Measurements from ENCODE around the gene CDKN1A.

The CDKN1A gene

DNA sequence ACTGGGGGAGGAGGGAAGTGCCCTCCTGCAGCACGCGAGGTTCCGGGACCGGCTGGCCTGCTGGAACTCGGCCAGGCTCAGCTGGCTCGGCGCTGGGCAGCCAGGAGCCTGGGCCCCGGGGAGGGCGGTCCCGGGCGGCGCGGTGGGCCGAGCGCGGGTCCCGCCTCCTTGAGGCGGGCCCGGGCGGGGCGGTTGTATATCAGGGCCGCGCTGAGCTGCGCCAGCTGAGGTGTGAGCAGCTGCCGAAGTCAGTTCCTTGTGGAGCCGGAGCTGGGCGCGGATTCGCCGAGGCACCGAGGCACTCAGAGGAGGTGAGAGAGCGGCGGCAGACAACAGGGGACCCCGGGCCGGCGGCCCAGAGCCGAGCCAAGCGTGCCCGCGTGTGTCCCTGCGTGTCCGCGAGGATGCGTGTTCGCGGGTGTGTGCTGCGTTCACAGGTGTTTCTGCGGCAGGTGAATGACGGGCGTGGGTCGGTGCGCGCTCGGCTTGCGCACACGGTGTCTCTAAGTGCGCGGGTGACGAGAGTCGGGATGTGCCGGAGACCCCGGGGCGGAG is at the start of gene CDKN1A:
TSS of gene CDKN1A (plus strand) at position 227 of the 555 bp plus-strand sequence. CDS start 5,388 bp downstream, outside the sequence.
- H3K4me1 Mint-ChIP-seq, result peaks cover 55% of the 10 kb centered on the region
- ATAC-seq (peak; percentile 80), DNase-seq (ENCODE audit: low spot score in 2 of 2) (peak; percentile 71 to 89)
- peaks cover 64% of the 10 kb centered on the region for H3K36me3 Mint-ChIP-seq
- H3K9me3 Mint-ChIP-seq, result no peaks in the 10 kb centered on the region
- peak within 1 kb of the TSS; percentile 97 for H3K4me3 Mint-ChIP-seq
- peak within 1 kb of the TSS; percentile 97 for H3K27ac Mint-ChIP-seq

DNA sequence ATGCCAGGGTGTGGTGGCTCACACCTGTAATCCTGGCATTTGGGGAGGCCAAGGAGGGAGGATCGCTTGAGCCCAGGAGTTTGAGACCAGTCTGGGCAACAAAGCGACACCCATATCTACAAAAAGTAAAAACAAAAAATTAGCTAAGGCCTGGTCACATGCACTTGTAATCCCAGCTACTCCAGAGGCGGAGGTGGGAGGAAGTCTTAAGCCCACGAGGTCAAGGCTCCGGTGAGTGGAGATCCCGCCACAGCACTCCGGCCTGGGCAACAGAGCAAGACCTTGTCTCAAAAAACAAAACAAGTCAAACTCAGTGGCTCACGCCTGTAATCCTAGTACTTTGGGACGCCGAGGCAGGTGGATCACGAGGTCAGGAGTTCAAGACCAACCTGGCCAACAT is 48.7 kb upstream of the CDKN1A start:
- H3K4me1 Mint-ChIP-seq, result peaks cover 6% of the 10 kb centered on the region
- no peak overlapping the region for H3K27ac Mint-ChIP-seq
- ATAC-seq, result no peak
- no peaks in the 10 kb centered on the region for H3K9me3 Mint-ChIP-seq
- no peak for DNase-seq (ENCODE audit: low spot score in 2 of 2)
- H3K36me3 Mint-ChIP-seq, result no peaks in the 10 kb centered on the region
- no peak overlapping the region for H3K4me3 Mint-ChIP-seq

DNA sequence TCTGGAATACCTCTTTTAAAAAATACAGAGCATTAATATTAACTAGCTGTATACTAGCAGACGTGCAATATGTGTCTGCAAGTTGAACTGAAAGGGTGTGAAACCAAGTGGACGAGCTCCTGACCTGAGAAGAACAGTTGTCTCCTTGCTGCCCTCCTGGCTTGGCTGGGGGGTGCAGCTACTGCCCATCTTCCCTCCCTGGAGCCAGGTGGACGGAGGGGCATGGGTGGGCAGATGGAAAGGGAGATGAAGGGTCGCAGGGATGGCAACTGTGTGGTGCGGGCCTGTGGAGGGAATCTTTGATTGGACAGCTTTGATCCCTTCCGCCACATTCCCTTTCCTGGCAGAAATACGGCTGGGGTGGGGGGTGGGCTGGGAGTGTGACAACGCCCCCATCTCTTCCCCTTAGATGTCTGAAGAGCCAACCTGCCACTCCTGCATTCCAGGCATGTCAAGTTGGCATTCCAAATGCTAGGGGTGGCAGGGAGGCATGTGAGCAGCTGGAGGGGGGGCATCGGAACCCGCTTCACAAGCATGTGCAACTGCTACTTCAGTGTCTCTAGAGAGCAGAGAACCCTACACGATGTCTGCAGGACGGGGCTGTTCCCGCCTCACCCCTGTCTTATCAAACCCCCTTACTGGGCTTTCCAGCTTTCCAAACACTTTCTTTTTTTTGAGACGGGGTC is 47.0 kb upstream of the CDKN1A start:
- Mint-ChIP-seq H3K36me3 (no peaks in the 10 kb centered on the region), H3K27ac (no peak overlapping the region), H3K4me3 (no peak overlapping the region), H3K4me1 (no peaks in the 10 kb centered on the region), H3K9me3 (no peaks in the 10 kb centered on the region)
- DNase-seq (ENCODE audit: low spot score in 2 of 2), result no peak
- no peak for ATAC-seq

DNA sequence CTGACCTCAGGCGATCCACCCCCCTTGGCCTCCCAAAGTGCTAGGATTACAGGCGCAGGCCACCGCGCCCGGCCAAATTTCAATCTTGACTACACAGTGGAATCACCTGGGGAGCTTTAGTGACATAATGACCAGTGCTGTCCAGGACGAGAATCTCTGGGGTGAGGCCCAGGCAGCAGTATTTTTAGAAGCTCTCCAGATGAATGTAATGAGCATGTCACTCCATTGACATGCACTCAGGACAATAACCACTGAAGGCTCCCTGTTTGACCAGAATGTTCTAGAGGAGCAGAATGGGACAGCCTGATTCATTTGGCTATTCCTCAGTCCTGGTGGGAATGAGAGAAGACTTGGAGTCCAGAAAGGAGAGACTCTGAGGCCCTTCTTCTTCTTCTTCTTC is 45.1 kb upstream of the CDKN1A start:
- H3K36me3 Mint-ChIP-seq, result no peaks in the 10 kb centered on the region
- no peak for ATAC-seq

DNA sequence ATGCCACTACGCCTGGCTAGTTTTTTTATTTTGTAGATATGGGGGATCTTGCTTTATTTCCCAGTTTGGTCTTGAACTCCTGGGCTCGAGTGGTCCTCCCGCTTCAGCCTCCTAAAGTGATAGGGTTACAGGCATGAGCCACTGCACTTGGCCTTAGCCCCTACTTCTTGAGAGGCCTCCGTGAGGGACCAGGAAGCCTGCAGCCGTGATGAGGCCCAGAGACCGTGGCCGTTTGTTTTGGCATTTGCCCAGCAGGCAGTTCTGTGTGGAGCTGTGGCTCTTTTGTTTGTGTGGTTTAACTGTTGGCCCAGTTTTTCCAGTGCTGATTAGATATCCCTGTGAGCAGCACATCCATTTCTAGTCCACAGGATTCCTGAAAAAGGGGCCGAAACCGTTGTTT is 44.6 kb upstream of the CDKN1A start:
- Mint-ChIP-seq H3K9me3 (no peaks in the 10 kb centered on the region), H3K27ac (no peak overlapping the region)

More for the DNA sequence above, 45.1 kb upstream of the CDKN1A start:
- Mint-ChIP-seq H3K9me3 (no peaks in the 10 kb centered on the region), H3K4me1 (no peaks in the 10 kb centered on the region), H3K27ac (no peak overlapping the region), H3K4me3 (no peak overlapping the region)
- DNase-seq (ENCODE audit: low spot score in 2 of 2), result no peak

DNA sequence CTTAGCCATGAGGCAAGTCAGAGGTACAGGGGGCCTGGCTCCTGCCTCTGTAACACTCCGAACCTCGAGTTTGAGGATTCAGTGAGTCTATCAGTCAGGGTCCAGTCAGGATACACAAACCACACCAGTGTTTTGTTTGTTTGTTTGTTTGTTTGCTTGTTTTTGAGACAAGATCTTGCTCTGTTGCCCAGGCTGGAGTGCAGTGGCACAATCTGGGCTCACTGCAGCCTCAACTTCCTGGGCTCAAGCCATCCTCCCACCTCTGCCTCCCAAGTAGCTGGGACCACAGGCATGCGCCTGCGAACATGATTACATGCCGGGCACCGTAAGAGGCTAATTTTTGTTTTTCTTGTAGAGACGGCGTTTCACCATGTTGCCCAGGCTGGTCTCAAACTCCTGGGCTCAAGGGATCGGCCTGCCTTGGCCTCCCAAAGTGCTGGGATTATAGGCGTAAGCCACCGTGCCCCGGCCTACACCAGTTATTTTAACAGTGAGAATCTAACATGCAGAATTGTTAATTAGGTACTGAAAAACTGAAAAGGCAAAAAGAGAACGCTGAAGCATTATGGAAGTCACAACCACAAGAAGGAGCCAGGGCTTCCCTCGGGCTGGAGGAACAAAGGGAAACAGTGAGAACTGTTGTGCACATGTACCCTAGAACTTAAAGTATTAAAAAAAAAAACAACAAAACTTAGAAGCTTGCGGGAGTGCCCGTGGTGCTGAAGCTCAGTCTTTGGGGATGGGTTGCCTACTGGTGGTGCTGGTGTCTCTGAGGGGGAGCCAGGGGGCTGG is 44.0 kb upstream of the CDKN1A start:
- Mint-ChIP-seq H3K4me3 (no peak overlapping the region), H3K36me3 (no peaks in the 10 kb centered on the region), H3K9me3 (no peaks in the 10 kb centered on the region), H3K4me1 (no peaks in the 10 kb centered on the region), H3K27ac (no peak overlapping the region)
- DNase-seq (ENCODE audit: low spot score in 2 of 2) (no peak), ATAC-seq (no peak)

More for the DNA sequence above, 44.6 kb upstream of the CDKN1A start:
- ATAC-seq (no peak), DNase-seq (ENCODE audit: low spot score in 2 of 2) (no peak)
- H3K36me3 Mint-ChIP-seq, result no peaks in the 10 kb centered on the region
- no peak overlapping the region for H3K4me3 Mint-ChIP-seq
- H3K4me1 Mint-ChIP-seq, result no peaks in the 10 kb centered on the region

DNA sequence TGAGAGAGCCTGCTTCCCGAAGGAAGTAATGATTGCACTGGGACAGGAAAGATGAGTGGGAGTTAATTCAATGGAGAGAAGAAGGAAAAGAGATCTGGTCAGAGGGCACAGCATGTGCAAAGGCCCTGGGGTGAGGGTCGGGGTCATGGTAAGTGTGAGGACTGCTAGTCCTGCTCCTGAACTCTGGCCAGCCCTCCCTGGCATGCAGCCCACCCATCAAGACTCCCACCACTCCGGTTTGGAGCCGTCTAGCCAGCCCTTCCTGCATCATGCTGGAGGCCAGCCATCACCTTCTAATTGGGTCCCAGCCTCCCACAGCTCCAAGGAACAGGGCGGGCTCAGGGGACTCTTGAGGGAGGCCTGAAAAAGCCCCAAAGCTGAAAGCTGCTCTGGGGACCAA is 42.2 kb upstream of the CDKN1A start:
- H3K27ac Mint-ChIP-seq, result no peak overlapping the region
- H3K4me3 Mint-ChIP-seq, result no peak overlapping the region
- no peaks in the 10 kb centered on the region for H3K36me3 Mint-ChIP-seq
- DNase-seq (ENCODE audit: low spot score in 2 of 2) (no peak), ATAC-seq (no peak)
- no peaks in the 10 kb centered on the region for H3K4me1 Mint-ChIP-seq
- no peaks in the 10 kb centered on the region for H3K9me3 Mint-ChIP-seq

DNA sequence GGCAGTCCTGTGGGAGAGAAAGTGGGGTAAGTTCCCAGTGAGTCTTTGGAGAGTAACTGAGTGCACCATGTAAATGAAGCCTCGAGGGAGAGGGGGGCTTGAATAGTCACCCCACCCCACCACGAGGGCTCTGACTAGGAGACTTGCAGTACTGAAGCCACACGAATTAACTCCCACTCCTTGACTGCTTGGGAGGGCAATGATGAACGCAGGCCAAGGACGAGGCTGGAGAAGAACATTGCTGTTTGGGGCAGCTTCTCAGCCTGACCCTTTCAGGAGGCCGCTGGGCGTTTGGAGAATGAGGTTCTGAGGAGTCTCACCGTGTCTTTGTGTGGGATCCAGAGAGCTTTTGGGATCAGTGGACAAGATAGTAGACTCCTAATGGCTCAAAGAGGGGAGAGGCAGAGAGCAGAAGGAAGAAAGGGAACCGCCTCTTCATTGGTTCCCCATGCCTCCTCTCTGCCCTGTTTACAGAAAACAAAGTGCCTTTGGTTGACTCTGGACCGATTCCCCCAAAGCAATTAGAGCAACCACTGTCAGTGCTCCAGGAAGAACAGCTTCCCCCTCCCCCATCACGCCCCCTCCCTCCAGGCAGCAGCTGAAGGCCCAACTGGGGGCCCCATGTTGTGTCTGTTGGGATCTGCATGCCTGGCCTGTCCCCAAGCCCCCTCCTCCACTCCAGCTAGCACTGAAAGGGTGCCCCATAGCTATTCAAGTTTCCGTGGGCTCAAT is 41.7 kb upstream of the CDKN1A start:
- H3K9me3 Mint-ChIP-seq, result no peaks in the 10 kb centered on the region
- ATAC-seq, result no peak
- no peaks in the 10 kb centered on the region for H3K36me3 Mint-ChIP-seq
- no peak for DNase-seq (ENCODE audit: low spot score in 2 of 2)
- no peak overlapping the region for H3K4me3 Mint-ChIP-seq
- no peak overlapping the region for H3K27ac Mint-ChIP-seq
- H3K4me1 Mint-ChIP-seq, result no peaks in the 10 kb centered on the region

DNA sequence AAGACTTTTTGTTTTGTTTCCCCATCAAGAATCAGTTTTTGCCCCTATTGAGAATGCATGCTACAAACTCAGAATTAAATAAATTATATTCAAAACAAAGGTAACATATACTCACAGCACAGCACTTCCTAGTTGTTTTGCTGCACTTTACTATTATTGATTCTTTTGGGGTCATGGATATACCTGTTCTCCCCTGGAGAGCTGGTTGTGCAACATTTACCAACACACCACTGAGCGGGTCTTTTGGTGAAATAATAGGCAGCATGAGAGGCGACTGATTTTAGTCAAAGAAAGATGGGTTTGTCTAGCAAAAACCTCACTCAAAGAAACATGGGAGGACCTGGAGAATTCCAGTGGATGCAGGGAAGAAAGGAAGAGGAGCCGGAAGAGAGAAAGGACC is 39.9 kb upstream of the CDKN1A start:
- no peaks in the 10 kb centered on the region for H3K9me3 Mint-ChIP-seq
- no peak overlapping the region for H3K27ac Mint-ChIP-seq
- ATAC-seq (no peak), DNase-seq (ENCODE audit: low spot score in 2 of 2) (no peak)
- no peaks in the 10 kb centered on the region for H3K4me1 Mint-ChIP-seq
- H3K36me3 Mint-ChIP-seq, result no peaks in the 10 kb centered on the region
- H3K4me3 Mint-ChIP-seq, result no peak overlapping the region

DNA sequence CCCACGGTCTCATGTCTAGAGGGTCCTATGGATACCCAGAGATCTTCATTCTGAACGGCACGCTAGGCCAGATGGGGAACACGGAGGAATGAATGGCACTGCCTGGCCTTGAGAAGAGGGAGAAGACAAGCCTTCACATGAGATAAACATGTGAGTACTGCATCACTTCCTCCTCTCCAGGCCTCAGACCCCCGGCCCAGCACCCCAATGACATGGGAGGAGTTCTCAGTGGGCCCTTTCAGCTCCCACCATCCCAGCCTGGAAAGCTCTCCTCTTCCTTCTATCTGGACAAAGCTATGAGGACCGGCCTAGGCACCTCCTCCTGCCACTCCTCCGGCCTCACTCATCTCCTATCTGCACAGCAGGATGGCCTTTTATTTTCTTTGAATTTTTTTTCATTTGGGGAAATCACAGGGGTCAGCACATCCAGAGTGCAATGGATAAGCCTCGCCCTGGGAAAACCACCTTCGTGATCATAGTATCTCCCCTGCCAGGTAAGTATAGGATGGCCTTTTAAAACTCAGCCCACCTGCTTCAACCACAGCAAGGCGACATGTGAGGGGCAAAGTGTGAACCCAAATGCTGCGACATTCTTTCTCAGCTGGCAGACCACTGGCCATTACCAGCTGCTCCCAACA is 39.2 kb upstream of the CDKN1A start:
- H3K36me3 Mint-ChIP-seq, result no peaks in the 10 kb centered on the region
- H3K4me1 Mint-ChIP-seq, result no peaks in the 10 kb centered on the region
- H3K4me3 Mint-ChIP-seq, result no peak overlapping the region
- H3K9me3 Mint-ChIP-seq, result no peaks in the 10 kb centered on the region
- H3K27ac Mint-ChIP-seq, result no peak overlapping the region
- DNase-seq (ENCODE audit: low spot score in 2 of 2), result no peak
- ATAC-seq, result no peak

DNA sequence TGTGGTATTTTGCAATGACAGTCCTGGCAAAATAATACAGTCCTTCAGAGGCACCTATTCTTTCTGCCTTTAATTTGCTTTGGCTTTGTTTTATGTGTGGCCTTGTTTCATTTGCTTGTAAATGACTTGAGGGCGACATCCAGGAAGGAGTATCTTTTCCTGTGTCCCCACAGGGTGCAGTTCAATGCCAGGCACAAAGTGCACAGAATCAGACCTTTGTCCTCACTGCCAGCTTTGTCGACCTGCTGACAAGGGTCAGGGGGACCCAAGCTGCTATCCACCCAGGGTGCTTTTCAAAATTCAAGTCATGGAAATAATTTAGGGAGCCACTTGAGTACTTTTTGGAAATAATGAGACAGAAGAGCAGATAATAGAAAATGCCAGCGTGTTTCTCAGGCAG is 37.0 kb upstream of the CDKN1A start:
- ATAC-seq, result no peak
- no peaks in the 10 kb centered on the region for H3K9me3 Mint-ChIP-seq
- no peak overlapping the region for H3K4me3 Mint-ChIP-seq
- no peaks in the 10 kb centered on the region for H3K36me3 Mint-ChIP-seq
- H3K4me1 Mint-ChIP-seq, result no peaks in the 10 kb centered on the region
- DNase-seq (ENCODE audit: low spot score in 2 of 2), result no peak
- no peak overlapping the region for H3K27ac Mint-ChIP-seq

DNA sequence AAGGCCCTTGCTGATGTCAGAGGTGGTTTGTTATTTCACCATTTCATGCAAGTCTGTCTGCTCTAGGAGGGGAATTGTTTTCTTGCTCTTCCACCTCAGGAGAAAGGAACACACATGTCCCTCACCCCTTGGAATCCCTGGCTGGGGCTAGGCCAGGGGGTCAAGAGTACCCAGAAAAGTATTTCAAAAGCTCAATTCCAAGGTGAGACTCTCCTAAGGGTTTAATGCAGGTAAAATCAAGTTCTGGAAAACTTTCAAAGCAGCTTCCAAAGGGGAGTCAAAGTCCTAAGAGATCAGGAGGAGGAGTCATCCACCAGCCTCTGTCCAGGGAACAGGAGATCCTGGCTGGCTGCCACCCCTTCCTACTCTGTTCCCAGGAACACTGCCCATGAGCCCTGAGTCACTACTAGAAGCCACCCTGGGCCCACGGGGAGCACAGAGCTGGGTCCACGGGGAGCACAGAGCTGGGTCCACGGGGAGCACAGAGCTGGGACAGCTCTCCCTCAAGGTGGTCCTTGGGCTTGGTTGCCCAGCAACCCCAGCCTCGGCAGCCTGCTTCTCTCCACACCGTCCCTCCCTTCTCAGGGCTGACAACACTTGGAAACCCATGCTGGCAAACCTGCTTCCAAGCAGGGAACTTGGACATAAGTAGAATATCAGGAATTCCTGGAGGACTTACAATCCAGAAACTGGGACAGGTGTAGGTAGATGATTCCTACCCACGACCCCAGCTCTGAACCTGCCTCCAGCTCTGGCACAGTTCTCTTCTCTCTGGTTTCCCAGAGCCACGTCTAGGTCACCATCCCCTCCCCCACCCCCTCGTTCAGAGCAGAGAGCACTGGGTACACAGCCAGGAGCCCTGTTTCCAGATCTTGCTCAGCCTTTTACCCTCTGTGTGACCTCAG is 35.3 kb upstream of the CDKN1A start:
- DNase-seq (ENCODE audit: low spot score in 2 of 2), result no peak
- Mint-ChIP-seq H3K27ac (no peak overlapping the region), H3K4me1 (no peaks in the 10 kb centered on the region)

DNA sequence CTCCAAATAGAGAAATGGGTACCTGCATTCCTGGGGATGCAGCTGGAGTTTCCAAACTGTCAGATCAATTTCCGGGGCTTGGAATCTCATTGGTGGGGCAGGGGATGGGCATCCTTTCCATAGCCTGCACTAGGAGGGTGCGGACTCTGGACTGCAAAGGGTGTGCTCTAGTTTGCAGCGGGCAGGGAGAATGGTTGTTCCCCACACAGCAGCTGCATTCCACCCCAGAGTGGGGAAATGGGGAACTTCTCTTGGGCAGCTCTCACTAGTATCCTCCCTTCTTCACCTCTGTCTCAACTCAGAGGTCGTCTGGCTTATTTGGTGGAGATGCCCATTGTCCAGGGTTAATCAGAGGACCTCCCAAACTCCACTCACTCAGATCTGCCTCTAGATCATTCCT is 34.5 kb upstream of the CDKN1A start:
- no peak overlapping the region for H3K27ac Mint-ChIP-seq
- no peaks in the 10 kb centered on the region for H3K36me3 Mint-ChIP-seq
- H3K9me3 Mint-ChIP-seq, result no peaks in the 10 kb centered on the region
- DNase-seq (ENCODE audit: low spot score in 2 of 2), result no peak
- no peak overlapping the region for H3K4me3 Mint-ChIP-seq
- no peaks in the 10 kb centered on the region for H3K4me1 Mint-ChIP-seq
- ATAC-seq, result no peak

More for the DNA sequence above, 35.3 kb upstream of the CDKN1A start:
- no peak for ATAC-seq
- H3K9me3 Mint-ChIP-seq, result no peaks in the 10 kb centered on the region
- H3K4me3 Mint-ChIP-seq, result no peak overlapping the region
- no peaks in the 10 kb centered on the region for H3K36me3 Mint-ChIP-seq

DNA sequence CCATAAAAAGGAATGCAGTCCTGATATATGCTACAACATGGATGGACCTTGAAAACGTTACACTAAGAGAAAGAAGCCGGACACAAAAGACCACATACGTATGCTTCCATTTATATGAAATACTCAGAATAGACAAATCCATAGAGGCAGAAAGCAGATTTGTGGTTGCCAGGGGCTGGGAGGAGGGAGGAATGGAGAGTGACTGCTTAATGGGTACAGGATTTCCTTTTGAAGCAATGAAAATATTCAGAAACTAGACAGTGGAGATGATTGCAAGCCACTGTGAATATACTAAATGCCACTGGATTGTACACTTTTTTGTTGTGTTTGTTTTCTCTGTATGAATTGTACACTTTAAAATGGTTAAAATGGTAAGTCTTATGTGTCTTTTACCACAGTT is 29.4 kb upstream of the CDKN1A start:
- H3K36me3 Mint-ChIP-seq, result no peaks in the 10 kb centered on the region
- H3K4me3 Mint-ChIP-seq, result no peak overlapping the region
- ATAC-seq (no peak), DNase-seq (ENCODE audit: low spot score in 2 of 2) (no peak)
- H3K9me3 Mint-ChIP-seq, result no peaks in the 10 kb centered on the region
- H3K27ac Mint-ChIP-seq, result no peak overlapping the region
- no peaks in the 10 kb centered on the region for H3K4me1 Mint-ChIP-seq
